Lung (tissue), 12 donors: ENCODE measurements around the gene RCVRN. TPM values are rescaled to one million over a fixed set of nuclear protein-coding genes. Genes with fewer than 3 reads are reported as not detected.

Experiments used
- ATAC-seq: fragments of 200-7000 bp; cut with Tn5 transposase; one replicate; pipeline ENCODE4 v1.9.1; 2020; ENCODE audit warnings: moderate number of reproducible peaks; ENCODE audit not compliant: insufficient read depth, low FRiP score
- DNase-seq, 3 donors: peaks; one replicate each; pipeline ENCODE4 v3.0.0-alpha.2; 2013 to 2017
- H3K27ac ChIP-seq, 2 donors: one replicate each; pipeline ENCODE4 v1.5.1; 2013; ENCODE audit warnings: mild to moderate bottlenecking in 2 of 2, moderate library complexity in 2 of 2, control low read depth in 1 of 2, inconsistent platforms in 1 of 2, low read depth in 1 of 2, low read length in 1 of 2
- H3K27me3 ChIP-seq, 3 donors: one replicate each; pipeline ENCODE4 v1.5.1; 2013; ENCODE audit warnings: low read length in 2 of 3; ENCODE audit not compliant: control insufficient read depth in 3 of 3, insufficient read depth in 3 of 3
- H3K36me3 ChIP-seq, 4 donors: one replicate each; pipeline ENCODE4 v1.5.1; 2013; ENCODE audit warnings: low read length in 4 of 4, mild to moderate bottlenecking in 1 of 4, moderate library complexity in 1 of 4; ENCODE audit not compliant: control insufficient read depth in 4 of 4, insufficient read depth in 4 of 4
- H3K4me1 ChIP-seq, 5 donors: one replicate each; pipeline ENCODE4 v1.5.1; 2013; ENCODE audit warnings: low read length in 5 of 5, mild to moderate bottlenecking in 2 of 5, moderate library complexity in 1 of 5; ENCODE audit not compliant: control insufficient read depth in 5 of 5, insufficient read depth in 5 of 5
- H3K4me3 ChIP-seq: one replicate; pipeline ENCODE4 v1.5.1; 2013; ENCODE audit warnings: mild to moderate bottlenecking, control low read depth, moderate library complexity
- H3K9ac ChIP-seq, 2 donors: one replicate each; pipeline ENCODE4 v1.5.1; 2013; ENCODE audit warnings: low read length in 2 of 2, control low read depth in 1 of 2; ENCODE audit not compliant: insufficient read depth in 1 of 2
- H3K9me3 ChIP-seq, 4 donors: one replicate each; pipeline ENCODE4 v1.5.1; 2013; ENCODE audit warnings: low read length in 3 of 4, mild to moderate bottlenecking in 1 of 4, moderate library complexity in 1 of 4; ENCODE audit not compliant: control insufficient read depth in 4 of 4, insufficient read depth in 3 of 4
- CTCF ChIP-seq: IDR thresholded peaks from 2 replicates; pipeline ENCODE4 v1.5.1; 2012; ENCODE audit warnings: mild to moderate bottlenecking; ENCODE audit errors: control extremely low read depth, extremely low read depth
- WGBS, 2 donors: extraction: QIAGEN DNeasy Blood & Tissue Kit; methylation state at CpG; one replicate each; pipeline ENCODE4 v1.1.7; 2013; 5-methylcytosine and 5-hydroxymethylcytosine counted together
- polyA plus RNA-seq, 2 donors: library from polyadenylated mRNA; stranded (reverse); fragments of 200-250 nt; gene quantifications; one replicate each; pipeline ENCODE4 v1.2.1, GENCODE V29; 2013
- total RNA-seq, 2 donors: library from RNA; depleted of rRNA in 1 of 2; stranded (reverse); fragments of >200 nt in 1 of 2; gene quantifications; one replicate each; pipeline ENCODE4 v1.2.1, GENCODE V29; 2014 to 2021
- donor health status: control.
- donor health status: control.
- donor health status: Bipolar disorder and iron deficiency.
- donor health status: healthy.
- donor health status: DM: yes; HTN: yes; CAD: no.

Gene RCVRN
- total and polyA plus RNA-seq, 4 donors, result 0.09 to 0.31 (median 0.24) TPM; not detected in 1

GRCh38 chr17:9912121-9913099, 7.3 kb upstream of the RCVRN start:
- ATAC-seq, result no peak
- WGBS, 2 donors, result 77 to 84% methylated on average over 18 of the region's 18 CpGs
- TF ChIP-seq CTCF, result no peak

GRCh38 chr17:9911089-9911488, 6.0 kb upstream of the RCVRN start:
- H3K9ac ChIP-seq, result no peak overlapping the region
- peaks cover 0 to 3% (median 0%) of the 10 kb centered on the region in 3 donors for H3K27me3 ChIP-seq
- no peak overlapping the region for H3K4me3 ChIP-seq
- no peaks in the 10 kb centered on the region for H3K9me3 ChIP-seq
- WGBS, 2 donors, result 65 to 75% methylated on average over 12 of the region's 12 CpGs
- DNase-seq (no peak), ATAC-seq (no peak)
- peaks cover 0 to 5% (median 0%) of the 10 kb centered on the region in 5 donors for H3K4me1 ChIP-seq
- H3K27ac ChIP-seq, result no peak overlapping the region
- H3K36me3 ChIP-seq, result peaks cover 0 to 17% (median 4%) of the 10 kb centered on the region in 4 donors
- no peak for TF ChIP-seq CTCF

More at GRCh38 chr17:9912121-9913099, 7.3 kb upstream of the RCVRN start:
- no peaks in the 10 kb centered on the region for H3K9me3 ChIP-seq
- H3K4me3 ChIP-seq, result no peak overlapping the region
- H3K27ac ChIP-seq, result no peak overlapping the region
- H3K36me3 ChIP-seq, result peaks cover 4 to 28% (median 7%) of the 10 kb centered on the region in 4 donors
- no peak for DNase-seq
- H3K27me3 ChIP-seq, result peaks cover 0 to 3% (median 0%) of the 10 kb centered on the region in 3 donors
- H3K4me1 ChIP-seq, result peaks cover 0 to 5% (median 0%) of the 10 kb centered on the region in 5 donors
- no peak overlapping the region for H3K9ac ChIP-seq

- H3K9ac ChIP-seq, result no peak overlapping the region
- 61 to 70% methylated on average over 7 of the region's 7 CpGs for WGBS, 2 donors
These were observed 3.6 kb upstream of the RCVRN start for GRCh38 chr17:9908649-9909042.

More at GRCh38 chr17:9908649-9909042, 3.6 kb upstream of the RCVRN start:
- H3K27ac ChIP-seq, result no peak overlapping the region
- ATAC-seq (no peak), DNase-seq (no peak)
- H3K4me3 ChIP-seq, result no peak overlapping the region
- TF ChIP-seq CTCF, result no peak
- peaks cover 0 to 3% (median 0%) of the 10 kb centered on the region in 3 donors for H3K27me3 ChIP-seq
- H3K9me3 ChIP-seq, result no peaks in the 10 kb centered on the region
- H3K36me3 ChIP-seq, result peaks cover 0 to 5% (median 1%) of the 10 kb centered on the region in 4 donors
- H3K4me1 ChIP-seq, result peaks cover 0 to 5% (median 0%) of the 10 kb centered on the region in 5 donors
